HFF-Myc (cell line): Measurements from ENCODE around the gene GNG3.

Experiments
- DNase-seq: peaks from one replicate; pipeline ENCODE4 v3.0.0-alpha.2; 2011; ENCODE audit warnings: low read depth; ENCODE audit errors: extremely low read depth
- H3K4me3 ChIP-seq: replicated peaks from 2 replicates; pipeline ENCODE4 v1.5.1; 2011; ENCODE audit warnings: low read depth, mild to moderate bottlenecking, control low read depth, low read length
- CTCF ChIP-seq: IDR thresholded peaks from 2 replicates; pipeline ENCODE4 v1.5.1; 2012; ENCODE audit warnings: mild to moderate bottlenecking, low read depth, low read length, control low read depth; ENCODE audit errors: missing control alignments

GNG3 gene

GRCh38 chr11:62707277-62707861 lies at the start of gene GNG3, which contains the start of gene BSCL2:
GNG3 (plus strand) TSS chr11:62707676; CDS start chr11:62708296, 620 bp downstream.
BSCL2 (minus strand) TSS chr11:62707424; CDS start chr11:62707195, 229 bp downstream.
- no peak for DNase-seq
- no peak for TF ChIP-seq CTCF

GRCh38 chr11:62664405-62665074 lies 42.9 kb upstream of the GNG3 start:
- TF ChIP-seq CTCF = no peak
- DNase-seq = no peak
- H3K4me3 ChIP-seq = peak overlapping the region; percentile 98

More at GRCh38 chr11:62707277-62707861, at the start of gene GNG3, which contains the start of gene BSCL2:
- peak within 1 kb of the TSS; percentile 70 for H3K4me3 ChIP-seq

- DNase-seq = peak; percentile 82
- no peak for TF ChIP-seq CTCF
- H3K4me3 ChIP-seq = peak within 1 kb of the TSS; percentile 98
These were observed 42.3 kb upstream of the GNG3 start, which contains the start of the genes C11orf98 and CSKMT for GRCh38 chr11:62665075-62665598. C11orf98 (minus strand) TSS chr11:62665210; CDS start chr11:62665169, 41 bp downstream. CSKMT (plus strand) TSS chr11:62665312; CDS start chr11:62665880, 568 bp downstream.

DNA sequence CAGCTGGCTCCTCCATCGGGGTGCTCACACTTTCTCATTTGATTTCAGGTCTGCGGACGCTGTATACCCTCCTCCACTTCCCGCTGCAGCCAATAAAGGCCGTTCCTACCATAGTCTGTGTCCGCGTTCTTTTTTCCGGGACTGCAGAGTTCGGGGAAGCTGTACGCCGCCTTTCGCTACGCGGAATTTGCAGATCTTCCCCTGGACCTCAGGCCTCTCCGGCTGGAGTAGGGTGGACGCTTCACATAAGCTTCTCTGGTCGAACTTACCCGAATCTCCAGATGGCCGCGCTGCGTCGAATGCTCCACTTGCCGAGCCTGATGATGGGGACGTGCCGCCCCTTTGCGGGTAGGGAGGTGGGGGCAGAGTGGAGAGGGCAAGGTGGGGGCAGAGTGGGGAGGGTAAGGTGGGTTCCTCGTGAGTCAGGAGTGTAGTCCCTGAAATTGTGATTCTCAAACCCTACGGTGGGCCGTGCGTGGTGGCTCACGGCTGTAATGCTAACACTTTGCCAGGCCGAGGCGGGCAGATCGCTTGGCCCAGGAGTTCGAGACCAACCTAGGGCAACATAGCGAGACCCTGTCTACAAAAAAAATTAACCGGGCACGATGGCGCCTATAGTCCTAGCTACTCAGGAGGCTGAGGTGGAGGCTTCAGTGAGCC lies 41.7 kb upstream of the GNG3 start:
- peak overlapping the region; percentile 98 for H3K4me3 ChIP-seq
- no peak for DNase-seq
- TF ChIP-seq CTCF = no peak

DNA sequence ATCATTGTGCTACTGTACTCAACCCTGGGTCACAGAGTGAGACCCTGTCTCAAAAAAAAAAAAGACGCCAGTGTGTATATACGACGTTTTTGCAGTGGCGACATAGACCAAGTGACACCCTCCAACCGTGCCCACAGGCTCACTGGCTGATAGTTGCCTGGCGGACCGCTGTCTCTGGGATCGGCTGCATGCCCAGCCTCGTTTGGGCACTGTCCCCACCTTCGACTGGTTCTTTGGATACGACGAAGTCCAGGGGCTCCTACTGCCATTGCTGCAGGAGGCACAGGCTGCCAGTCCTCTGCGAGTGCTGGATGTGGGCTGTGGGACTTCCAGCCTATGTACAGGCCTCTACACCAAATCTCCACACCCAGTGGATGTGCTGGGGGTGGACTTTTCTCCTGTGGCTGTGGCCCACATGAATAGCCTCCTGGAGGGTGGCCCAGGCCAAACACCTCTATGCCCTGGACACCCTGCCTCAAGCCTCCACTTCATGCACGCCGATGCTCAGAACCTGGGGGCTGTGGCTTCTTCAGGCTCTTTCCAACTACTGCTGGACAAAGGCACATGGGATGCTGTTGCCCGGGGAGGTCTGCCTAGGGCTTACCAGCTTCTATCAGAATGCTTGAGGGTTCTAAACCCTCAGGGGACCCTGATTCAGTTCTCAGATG lies 41.1 kb upstream of the GNG3 start:
- H3K4me3 ChIP-seq = peak overlapping the region; percentile 98
- no peak for DNase-seq
- no peak for TF ChIP-seq CTCF

- DNase-seq = no peak
- no peak for TF ChIP-seq CTCF
- peak overlapping the region; percentile 98 for H3K4me3 ChIP-seq
These were observed 40.0 kb upstream of the GNG3 start for GRCh38 chr11:62667460-62667859.
